Measurements from ENCODE around the gene KCNQ2.

KCNQ2 gene

DNA sequence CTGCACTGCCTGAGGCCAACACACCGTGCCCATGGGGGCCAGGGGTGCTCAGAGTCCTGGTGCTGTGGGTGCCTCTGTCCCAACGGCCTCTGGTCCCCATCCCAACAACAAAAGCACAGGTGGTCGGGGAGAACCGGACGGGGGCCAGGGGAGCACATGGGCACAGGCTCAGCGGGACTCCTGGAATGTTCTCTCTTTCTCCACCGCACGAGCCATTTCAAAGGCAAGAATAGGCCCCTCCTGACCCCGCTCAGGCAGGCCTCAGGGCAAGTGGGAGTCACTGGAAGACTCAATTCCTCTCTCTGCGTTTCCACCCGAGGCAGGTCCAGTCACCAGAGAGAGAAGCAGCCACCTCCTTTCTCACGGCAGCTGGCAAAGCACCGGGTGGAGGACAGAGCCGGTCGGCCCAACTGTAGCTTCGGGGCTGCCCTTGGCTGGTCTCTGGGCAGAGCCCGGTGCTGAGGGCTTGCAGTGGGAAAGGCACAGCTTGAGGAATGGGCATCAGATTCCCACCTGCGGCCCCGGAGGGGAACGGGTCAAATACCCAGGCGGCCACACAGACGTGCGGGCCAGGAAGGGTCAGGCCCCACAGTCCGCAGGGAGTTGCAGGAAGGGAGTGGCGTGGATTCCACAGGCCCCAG lies 55.2 kb downstream of the KCNQ2 start:
- no peak for DNase-seq (ENCODE audit: low read depth)

DNA sequence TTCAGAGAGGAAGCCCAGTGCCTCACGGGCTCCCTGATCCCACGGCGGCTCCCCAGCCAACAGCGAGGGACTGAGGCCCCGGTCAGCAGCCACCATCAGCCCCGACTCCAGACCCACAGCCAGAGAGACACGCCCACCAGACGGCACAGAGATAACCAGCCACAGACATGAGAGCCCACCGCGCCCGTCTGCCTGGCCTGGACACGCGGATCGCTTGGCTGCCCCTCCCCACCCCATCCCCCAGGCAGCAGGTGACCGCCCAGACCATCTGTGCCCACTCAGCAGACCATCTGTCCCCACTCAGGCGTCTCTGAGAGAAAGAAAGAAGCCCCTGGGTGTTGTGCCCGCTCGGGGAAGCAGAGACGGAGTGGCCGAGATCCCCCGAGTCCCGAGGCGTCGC lies 55.8 kb downstream of the KCNQ2 start:
- no peak for DNase-seq (ENCODE audit: low read depth)

DNA sequence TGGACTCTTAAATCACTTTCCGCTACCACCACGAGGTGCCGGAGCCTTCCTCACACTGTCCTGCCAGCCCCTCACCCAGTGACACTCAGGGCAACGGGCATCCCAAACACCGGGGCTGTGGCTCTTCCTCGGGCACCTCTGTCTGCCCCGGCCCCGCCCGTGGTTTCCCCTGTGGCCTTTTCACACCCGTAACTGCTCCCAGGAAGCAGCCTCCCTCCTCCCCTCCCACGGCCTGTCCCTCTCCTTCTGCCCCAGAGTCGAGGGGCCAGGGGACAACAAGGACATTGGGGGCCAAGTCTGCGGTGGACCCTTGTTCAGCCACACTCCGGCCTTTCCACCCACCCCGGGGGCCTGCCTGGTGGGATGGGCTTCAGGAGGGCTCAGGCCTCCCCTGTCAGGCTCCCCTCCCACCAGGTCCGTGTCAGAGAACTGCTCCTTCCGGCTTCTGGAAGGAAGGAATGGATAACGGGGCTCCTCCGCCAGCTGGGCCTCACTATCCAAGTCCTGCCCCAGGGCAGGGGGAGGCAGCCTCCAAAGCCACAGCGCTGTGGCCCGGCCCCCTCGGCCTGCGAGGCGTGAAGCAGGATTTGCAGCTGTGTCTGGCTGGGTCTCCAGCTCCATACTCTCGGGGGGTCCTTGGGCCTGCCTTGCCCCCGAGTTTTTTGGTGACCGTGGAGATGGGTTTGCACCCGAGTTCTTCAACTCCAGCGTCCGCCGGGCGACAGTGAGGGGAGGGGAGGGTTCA lies 56.6 kb downstream of the KCNQ2 start:
- DNase-seq (ENCODE audit: low read depth): no peak

DNA sequence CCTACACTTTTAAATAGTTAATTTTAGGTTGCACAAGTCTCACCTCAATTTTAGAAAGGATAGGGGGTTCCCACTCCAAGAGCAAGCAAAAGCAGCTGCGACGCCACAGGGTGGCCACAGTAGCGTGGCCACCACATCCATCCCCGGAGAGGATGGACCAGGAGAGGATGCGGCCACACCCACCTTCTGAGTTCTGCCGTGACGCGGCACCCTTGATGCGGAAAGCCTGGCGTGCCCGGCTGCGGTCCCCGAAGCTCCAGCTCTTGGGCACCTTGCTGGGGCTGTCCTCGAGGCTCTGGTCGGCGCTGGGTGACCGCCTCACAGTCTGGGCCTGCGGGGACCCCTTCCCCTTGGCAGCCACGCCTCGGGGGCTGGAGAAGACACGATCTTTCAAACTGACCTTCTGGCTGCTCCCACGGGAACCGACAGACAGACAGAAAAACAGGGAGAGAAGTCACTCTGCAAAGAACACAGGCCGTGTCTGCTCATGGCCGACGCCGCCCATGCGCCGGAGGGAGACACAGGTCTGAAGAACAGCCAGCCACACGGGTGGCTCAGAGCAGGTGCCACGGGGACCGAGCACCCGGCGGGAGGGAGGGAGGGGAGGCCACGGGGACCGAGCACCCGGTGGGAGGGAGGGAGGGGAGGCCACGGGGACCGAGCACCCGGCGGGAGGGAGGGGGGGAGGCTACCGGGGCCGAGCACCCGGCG lies 57.6 kb downstream of the KCNQ2 start:
- DNase-seq (ENCODE audit: low read depth): no peak

DNA sequence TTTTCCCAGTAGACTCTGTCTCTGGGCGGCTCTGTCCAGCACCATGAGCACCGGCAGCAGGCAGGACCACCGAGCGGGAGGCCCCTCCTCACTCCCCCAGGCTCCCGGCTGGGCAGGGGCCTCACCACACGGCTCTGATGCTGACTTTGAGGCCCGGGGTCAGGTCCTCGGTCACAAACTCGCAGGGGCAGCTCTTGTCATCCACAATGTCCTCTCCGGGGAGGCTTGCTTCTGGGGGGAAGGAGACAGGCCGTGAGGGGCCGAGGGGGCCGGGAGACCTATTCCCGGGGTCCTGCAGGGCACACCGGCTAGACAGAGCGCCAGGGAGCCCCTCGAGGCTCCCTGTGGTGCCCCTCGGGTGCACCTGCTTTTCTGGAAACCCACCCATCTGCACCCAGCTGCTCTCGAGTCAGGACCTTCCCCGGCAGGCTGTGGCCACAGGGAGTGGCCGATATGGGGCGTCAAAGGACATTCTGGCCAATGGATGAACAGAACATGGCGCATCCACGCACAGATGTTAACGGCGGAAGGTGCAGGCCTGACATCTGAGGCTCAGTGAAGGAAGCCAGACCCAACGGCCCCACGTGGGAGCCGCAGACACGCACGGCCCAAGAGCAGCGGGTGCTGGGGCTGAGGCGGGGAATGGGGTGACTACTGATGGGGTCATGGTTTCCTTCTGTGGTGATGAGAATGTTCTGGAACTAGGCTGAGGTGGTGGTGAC lies 58.3 kb downstream of the KCNQ2 start:
- DNase-seq (ENCODE audit: low read depth): no peak

DNA sequence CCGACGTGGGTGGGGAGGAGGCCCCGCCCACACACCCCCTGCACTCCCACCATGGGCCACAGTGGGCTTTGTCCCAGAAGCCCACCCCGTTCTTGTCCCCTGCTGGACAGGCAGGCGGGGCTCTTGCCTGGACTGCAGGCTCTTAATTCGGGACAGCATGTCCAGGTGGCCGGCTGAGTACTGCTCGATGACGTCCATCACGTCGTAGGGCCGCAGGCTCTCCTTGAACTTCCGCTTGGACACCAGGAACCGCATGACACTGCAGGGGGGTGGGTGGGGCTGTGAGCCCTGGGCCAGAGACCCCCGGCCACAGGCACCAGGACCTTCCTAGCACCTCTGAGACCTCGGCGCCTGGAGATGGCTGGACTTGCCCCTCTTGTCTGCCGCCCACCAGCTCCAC lies 59.1 kb downstream of the KCNQ2 start:
- no peak for DNase-seq (ENCODE audit: low read depth)

DNA sequence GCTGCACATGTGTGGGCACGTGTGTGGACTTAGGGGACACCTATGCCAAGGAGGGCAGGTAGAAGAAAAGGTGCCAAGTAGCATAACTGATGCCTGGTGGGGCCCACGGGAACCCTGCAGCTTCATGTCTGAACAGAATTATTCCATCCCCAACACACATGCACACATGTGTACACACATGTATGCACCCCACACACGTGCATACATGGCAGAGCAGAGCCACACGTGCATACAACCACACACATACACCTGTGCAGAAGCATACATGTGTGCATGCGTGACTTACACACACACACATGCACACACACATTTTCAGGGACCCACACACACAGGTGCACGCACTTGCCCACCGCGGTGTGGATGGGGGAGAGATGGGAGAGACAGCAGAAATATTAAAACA lies 59.6 kb downstream of the KCNQ2 start:
- DNase-seq (ENCODE audit: low read depth): no peak

DNA sequence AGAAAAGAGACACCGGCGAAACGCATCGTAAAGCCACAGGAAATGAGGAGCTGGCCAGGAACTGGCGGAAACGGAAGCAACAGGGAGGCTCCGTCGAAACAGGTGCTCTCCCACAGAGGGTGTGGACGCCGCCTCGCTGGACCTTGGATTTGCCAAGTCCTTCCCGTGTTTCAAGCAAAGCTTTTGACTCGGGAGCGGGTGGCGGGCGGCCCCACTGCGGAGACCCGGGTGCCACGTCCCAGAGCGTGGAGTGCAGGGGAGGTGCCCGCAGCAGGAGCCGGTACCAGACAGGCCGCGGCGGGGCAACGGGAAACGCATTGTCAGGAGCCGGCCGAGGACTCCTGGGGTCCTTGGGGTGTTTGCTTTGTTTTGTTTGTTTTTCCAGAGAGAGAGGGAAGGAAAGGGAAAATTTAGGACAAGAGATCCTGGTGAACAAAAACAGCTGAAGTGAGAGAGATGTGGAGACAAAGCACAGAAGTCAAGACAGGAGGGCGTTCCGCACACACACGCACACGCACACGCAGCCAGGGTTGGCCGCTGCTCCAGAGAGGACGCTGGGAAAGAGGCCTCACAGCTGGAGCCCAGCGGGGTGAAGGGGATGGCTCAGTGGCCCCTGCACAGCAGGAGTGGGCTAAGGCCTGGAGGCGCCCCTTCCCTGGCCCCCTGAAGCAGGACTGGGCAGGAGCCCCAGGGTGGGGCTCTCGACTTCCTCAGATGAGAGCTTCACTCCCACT lies 60.4 kb downstream of the KCNQ2 start:
- no peak for DNase-seq (ENCODE audit: low read depth)

DNA sequence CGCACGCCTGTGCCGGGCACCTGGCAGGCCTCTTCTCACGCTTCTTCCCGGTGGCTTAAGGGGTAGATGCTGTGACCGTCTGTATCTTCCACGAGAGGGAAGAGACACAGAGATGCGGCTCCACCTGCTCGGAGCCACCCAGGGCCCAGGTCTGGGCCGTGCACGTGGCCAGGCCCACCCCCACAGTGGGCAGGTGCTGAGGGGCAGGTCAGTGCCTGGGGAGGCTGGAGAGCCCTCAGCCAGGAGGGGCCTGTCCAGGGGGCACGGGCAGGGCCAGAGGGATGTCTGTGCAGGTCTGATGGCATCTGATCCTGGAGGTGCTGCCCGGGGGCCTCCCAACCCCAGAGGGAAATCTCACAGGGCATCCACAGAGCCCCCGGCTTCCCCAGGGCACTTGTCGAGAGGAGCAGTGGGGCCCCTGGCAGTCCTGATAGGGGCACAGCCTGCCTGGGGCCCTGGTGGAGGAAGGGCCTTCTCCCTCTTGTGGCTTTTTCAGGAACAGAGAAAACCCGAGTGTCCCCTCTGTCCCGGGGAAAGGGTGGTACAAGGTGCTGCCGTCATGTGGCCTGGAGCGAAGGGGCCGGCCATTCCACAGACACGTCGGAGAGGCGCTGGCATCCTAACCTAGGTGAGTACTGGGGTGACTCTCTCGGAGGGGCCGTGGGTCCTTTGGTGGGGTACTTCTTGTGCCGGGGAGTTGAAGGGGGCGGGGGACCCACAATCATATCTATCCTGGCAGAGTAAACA lies 61.1 kb downstream of the KCNQ2 start:
- no peak for DNase-seq (ENCODE audit: low read depth)

DNA sequence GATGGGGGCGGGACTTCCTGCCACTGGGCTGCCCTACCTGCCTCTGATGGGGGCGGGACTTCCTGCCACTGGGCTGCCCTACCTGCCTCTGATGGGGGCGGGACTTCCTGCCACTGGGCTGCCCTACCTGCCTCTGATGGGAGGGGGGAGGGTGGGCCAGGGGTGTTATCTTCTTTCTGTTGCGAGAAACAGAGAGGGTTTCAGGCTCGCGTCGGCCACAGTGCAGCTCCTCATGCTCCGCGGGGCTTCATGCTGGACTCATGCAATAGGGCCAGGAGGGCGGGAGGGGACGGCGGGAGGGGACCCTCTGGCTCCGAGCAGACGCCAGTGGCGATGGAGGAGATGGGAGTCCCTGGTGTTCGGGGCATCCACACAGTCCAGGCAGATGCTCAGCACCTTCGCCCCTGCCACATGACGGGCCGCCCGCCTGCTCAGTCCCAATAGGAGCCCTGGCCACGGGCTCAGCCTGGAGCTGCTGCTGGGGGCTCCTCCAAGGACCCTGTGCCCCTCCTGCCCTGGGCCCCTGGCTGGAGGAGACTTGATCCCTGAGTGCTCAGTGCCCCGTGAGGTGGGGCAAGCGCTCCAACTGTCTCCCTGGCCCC lies 62.5 kb downstream of the KCNQ2 start:
- DNase-seq (ENCODE audit: low read depth): no peak

DNA sequence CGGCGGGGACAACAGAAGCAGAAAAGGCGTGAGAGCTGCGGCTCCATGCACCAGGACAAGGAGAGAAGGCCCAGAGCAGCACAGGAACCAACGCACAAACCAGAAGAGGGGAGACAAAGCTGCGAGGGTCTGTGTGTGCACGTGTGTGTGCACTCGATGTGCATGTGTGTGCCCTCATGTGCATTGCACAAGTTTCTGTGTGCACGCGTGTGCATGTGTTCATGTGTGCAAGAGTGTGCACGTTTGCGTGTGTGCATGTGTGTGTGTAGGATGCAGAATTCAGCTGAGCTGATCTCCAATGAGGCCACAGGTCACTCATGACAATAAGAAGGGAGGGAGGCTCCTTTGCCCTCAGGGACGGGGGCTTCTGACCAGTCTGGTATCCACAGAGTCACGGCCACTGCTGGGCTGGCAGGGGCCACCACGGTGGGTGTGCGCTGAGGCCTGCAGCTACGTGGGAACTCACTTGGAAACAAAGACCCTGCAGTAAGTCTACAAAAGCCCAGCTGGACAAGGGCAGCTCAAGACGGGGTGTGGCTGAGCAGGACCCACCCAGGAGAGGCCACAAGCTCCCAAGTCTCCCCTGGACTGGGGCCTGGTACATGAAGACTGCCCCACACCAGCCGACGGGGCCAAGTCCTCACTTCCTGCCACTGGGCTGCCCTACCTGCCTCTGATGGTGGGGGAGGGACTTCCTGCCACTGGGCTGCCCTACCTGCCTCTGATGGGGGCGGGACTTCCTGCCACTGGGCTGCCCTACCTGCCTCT lies 63.2 kb downstream of the KCNQ2 start:
- no peak for DNase-seq (ENCODE audit: low read depth)

DNA sequence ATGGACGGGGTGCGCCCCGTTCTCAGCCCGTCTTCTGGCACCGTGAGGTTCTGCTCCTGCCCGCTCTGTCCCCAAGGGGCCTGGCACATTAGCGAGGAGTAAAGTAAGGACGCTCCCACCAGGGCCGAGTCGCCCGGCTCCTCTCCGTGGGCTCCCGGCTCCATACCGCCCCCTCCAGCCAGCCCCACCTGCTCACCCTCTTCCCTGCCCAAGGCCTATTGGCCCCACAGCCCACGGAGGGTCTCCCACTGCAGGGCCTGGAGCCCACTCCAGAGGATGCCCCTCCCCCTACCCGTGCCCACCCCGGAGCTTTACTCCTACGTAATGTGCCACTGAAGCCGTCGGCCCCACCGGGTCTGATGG lies 63.8 kb downstream of the KCNQ2 start:
- no peak for DNase-seq (ENCODE audit: low read depth)

DNA sequence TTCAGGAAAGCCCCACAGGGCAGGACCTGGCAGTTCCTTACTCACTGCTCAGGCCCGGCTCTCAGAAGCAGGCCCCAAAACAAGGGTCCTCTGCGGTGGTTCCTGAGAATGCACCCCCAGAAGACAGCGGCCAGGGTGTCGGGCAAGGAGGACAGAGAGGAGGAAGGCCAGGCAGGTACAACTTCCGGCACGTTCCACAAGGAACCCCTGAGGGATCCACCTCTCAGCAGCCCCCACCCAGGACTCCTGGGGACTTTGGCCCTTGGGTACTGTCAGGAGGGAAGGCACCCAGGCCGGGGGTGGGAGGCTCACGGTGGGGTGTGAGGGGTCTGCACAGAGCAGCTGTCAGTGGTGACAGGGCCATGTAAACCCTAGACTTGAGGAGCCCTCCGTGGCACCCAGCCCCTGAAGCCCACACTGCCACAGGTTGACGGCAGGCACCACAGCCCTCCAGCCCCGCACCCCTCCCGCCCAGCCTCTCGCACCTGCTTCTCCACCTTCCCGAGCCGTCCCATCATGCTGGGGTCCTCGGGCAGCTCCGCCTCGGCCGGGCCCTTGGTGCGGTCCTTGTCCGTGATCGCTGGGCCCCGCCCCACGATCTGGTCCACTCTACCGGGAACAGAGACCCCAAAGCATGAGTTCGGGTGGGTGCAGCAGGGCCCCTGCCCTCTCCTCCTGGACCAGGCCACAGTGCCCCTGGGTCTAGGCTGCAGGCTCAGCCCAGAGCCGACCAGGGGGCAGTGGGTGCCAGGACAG lies 64.3 kb downstream of the KCNQ2 start:
- no peak for DNase-seq (ENCODE audit: low read depth)

DNA sequence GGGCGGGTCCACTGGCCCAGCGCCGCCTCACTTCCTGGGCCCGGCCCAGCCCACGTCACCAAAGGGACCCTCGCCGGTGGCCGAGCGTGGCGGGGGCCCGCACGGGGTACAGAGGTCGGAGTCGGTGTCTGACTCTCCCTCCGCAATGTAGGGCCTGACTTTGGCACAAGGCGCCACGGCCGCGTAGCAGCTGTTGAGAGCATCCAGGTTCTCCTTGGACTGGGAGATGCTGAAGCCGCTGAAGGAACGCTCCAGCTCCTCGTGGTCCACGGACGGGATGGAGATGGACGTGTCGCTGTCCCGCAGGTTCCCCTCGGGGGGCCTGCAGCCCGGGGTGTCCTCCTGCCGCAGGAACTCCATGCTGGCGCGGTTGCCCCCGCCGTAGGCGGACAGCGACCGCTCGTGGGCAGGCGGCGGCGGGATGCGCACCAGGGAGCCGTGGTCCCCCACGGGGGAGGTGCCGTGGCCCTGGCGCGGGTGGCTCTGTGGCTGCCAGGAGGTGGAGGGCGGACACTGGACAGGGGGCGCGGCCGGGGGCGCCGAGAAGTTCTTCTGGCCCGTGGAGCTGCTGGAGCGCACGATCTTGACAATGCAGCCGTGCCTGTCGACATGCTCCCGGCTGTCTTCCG lies 65.7 kb downstream of the KCNQ2 start:
- no peak for DNase-seq (ENCODE audit: low read depth)

DNA sequence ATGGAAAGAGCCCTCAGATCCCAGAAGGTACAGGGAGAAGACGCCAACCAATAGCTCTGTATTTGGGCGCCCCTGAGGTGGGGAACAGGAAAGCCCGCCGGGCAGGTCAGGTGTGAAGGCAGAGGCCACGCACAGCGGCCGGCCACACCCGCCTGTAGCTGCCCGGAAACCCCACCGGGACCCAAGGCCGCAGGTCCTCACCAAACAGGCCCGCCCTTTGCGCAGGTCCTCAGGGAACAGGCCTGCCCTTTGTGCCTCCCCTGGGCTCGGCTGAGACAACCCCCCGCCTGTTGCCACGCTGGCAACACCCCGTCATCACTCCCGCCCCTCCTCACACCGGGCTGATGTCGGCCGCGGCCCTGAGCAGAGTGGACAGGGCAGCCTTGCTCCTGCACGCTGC lies 66.4 kb downstream of the KCNQ2 start:
- DNase-seq (ENCODE audit: low read depth): no peak

DNA sequence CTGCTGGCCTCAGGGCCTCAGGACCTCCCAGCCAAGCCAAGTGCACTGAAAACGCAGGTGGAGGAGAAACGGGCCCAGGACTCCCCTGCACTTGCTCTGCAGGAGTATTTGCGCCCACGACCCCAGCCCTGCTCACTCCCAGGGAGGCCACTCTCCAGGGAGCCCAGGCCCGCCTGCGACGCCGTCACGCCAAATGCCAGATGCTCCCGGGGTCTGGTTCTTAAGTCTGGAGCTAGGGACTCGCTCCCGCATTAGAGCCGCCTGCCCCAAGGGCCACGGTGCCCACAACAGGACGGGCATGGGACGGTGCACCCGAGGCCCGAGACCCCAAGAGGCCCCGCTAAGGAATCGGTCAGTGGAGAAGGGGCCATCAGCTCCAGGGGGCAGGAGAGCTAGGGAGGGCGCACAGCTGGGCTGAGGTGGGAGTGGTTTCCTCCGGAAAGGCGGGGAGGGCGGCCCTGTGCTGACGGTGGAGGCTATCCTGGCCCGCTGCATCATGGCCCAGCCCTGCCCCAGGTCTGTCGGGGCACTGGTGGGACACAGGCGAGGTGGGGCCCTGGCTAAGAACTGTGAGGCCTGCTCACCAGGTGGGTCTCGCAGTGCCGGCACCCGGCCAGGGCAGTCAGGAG lies 67.2 kb downstream of the KCNQ2 start:
- no peak for DNase-seq (ENCODE audit: low read depth)

DNA sequence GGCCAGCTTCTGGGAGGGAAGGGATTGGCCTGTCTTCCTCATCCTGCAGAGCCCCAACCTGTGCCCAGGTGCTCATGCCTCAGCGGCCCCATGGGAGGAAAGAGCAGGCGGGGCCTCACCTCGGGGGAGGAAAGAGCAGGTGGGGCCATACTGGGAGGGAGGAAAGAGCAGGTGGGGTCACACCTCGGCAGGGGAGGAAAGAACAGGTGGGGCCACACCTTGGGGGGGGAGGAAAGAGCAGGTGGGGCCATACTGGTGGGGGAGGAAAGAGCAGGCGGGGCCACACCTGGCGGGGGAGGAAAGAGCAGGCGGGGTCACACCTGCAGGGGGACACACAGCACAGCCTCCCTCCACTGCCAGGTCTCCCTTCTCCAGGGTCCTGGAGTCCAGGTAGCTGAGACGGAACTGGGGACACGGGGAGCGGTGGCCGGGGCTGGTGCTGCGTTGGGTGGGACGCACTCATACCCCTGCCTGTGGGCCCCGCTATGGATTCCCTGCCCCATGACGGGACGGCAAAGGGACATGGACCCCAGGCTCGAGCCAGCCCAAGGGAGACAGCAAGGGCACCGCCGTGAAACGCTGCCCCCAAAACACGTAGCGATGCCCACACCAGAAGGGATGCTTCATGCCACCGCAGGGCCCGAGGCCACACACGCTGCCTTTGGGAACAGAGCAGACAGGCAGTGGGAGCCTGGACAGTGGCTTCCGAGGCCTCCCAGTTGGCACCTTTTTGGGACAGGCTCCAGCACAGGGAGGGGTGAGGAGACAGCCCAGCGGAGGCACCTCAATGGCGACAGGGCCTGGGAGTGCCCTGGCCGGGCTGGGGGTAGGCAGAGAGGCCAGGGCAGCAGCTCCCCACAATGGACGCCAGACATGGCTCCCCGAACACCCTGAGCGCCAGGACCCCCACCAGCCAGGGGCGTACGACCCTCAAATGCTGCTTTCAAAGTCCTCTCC lies 68.0 kb downstream of the KCNQ2 start:
- DNase-seq (ENCODE audit: low read depth): no peak
